HCT116 (cell line): ENCODE measurements around the gene IMPACT. TPM values are rescaled to one million over a fixed set of nuclear protein-coding genes. Genes with fewer than 3 reads are reported as not detected.

ENCODE experiments used
- ATAC-seq: fragments of 200-7000 bp; cut with Tn5 transposase; 2 replicates; pipeline ENCODE4 v1.9.1; 2020; ENCODE audit warnings: mild to moderate bottlenecking, moderate library complexity
- BruUV-seq: library from RNA; stranded (reverse); fragments of 400-500 nt; replicated peaks from 2 replicates; lab custom pipeline; 2021; lab: Mats Ljungman, UMichigan
- CTCF ChIA-PET: fragments of 300-600 bp; sonication (Branson Sonifier 250); formaldehyde crosslinking; loops from one replicate; lab custom pipeline; 2021; ENCODE audit warnings: antibody characterized with exemption; lab: Charles Lee
- POLR2A ChIA-PET: fragments of 300-600, 350-600 bp; sonication (Branson Sonifier 250); formaldehyde crosslinking; loops from one replicate; lab custom pipeline; 2021; ENCODE audit warnings: antibody characterized with exemption; lab: Charles Lee
- RAD21 ChIA-PET, 2 experiments: fragments of 300-600 bp; sonication (Branson Sonifier 250); formaldehyde crosslinking; loops; one replicate each; lab custom pipeline; 2023; ENCODE audit warnings: low total read pairs in 2 of 2; ENCODE audit not compliant: uncharacterized antibody in 2 of 2, unreplicated experiment in 2 of 2, low non-redundant PET in 1 of 2; lab: Charles Lee
- DNase-seq: peaks from one replicate; pipeline ENCODE4 v3.0.0-alpha.2; 2010; ENCODE audit warnings: low read depth, low spot score
- H2AFZ ChIP-seq: fragments of 200-600 bp; shearing (Covaris generic), sonication (generic); 2 replicates; pipeline ENCODE4 v1.6.1; 2017; ENCODE audit warnings: low read depth, mixed run types, mixed read lengths, antibody characterized with exemption, low read length; ENCODE audit not compliant: poor library complexity, severe bottlenecking
- H3K27ac ChIP-seq: 2 replicates; pipeline ENCODE4 v1.5.1; 2012; ENCODE audit warnings: low read depth, low read length
- H3K27me3 ChIP-seq: fragments of 200-600 bp; sonication (generic); 2 replicates; pipeline ENCODE4 v1.6.1; 2016; ENCODE audit warnings: mixed run types, low read length, mixed read lengths; ENCODE audit not compliant: insufficient read depth
- H3K36me3 ChIP-seq, 2 experiments: fragments of 200-500 bp in 1 of 2; fragments of 200-600 bp in 1 of 2; sonication (Bioruptor generic) in 1 of 2; sonication (generic) in 1 of 2; 2 replicates each; pipeline versions ENCODE4 v1.5.1 to v1.6.1; 2014 to 2016; ENCODE audit warnings: low read length in 2 of 2, inconsistent platforms in 1 of 2, mixed read lengths in 1 of 2, mixed run types in 1 of 2; ENCODE audit not compliant: insufficient read depth in 2 of 2, control insufficient read depth in 1 of 2
- H3K4me1 ChIP-seq, 2 experiments: fragments of 200-600 bp in 1 of 2; sonication (generic) in 1 of 2; 2 replicates each; pipeline versions ENCODE4 v1.5.1 to v1.6.1; 2012 to 2017; ENCODE audit warnings: low read length in 2 of 2, inconsistent platforms in 1 of 2, mild to moderate bottlenecking in 1 of 2, mixed read lengths in 1 of 2, mixed run types in 1 of 2, moderate library complexity in 1 of 2; ENCODE audit not compliant: insufficient read depth in 2 of 2, control insufficient read depth in 1 of 2
- H3K4me2 ChIP-seq: fragments of 200-600 bp; sonication (generic); 2 replicates; pipeline ENCODE4 v1.6.1; 2017; ENCODE audit warnings: mixed run types, low read length, mixed read lengths
- H3K4me3 ChIP-seq, 2 experiments: fragments of 200-600 bp in 1 of 2; sonication (generic) in 1 of 2; replicated peaks in 1 of 2; 2 replicates each; pipeline ENCODE4 v1.5.1; 2011 to 2016; ENCODE audit warnings: low read length in 2 of 2, control low read depth in 1 of 2, low read depth in 1 of 2, mild to moderate bottlenecking in 1 of 2, mixed read lengths in 1 of 2, mixed run types in 1 of 2
- H3K79me2 ChIP-seq: fragments of 200-600 bp; sonication (generic); 2 replicates; pipeline ENCODE4 v1.6.1; 2017; ENCODE audit warnings: mild to moderate bottlenecking, mixed run types, low read length, moderate library complexity, mixed read lengths; ENCODE audit not compliant: insufficient read depth
- H3K9ac ChIP-seq: fragments of 200-600 bp; sonication (generic); 2 replicates; pipeline ENCODE4 v1.6.1; 2016; ENCODE audit warnings: low read length, mixed read lengths
- H3K9me2 ChIP-seq: fragments of 200-600 bp; sonication (generic), shearing (Covaris generic); 2 replicates; pipeline ENCODE4 v1.6.1; 2017; ENCODE audit warnings: mixed run types, mild to moderate bottlenecking, moderate library complexity; ENCODE audit not compliant: insufficient read depth
- H3K9me3 ChIP-seq, 2 experiments: fragments of 200-500 bp in 1 of 2; fragments of 200-600 bp in 1 of 2; sonication (Bioruptor generic) in 1 of 2; sonication (generic) in 1 of 2; 2 replicates each; pipeline ENCODE4 v1.6.1; 2014 to 2017; ENCODE audit warnings: low read length in 2 of 2, mixed read lengths in 2 of 2, inconsistent platforms in 1 of 2, low read depth in 1 of 2, mild to moderate bottlenecking in 1 of 2, mixed run types in 1 of 2, moderate library complexity in 1 of 2; ENCODE audit not compliant: control insufficient read depth in 1 of 2, insufficient read depth in 1 of 2
- H4K20me1 ChIP-seq: fragments of 200-600 bp; sonication (generic), shearing (Covaris generic); 2 replicates; pipeline ENCODE4 v1.6.1; 2017; ENCODE audit warnings: mixed run types, mild to moderate bottlenecking, moderate library complexity; ENCODE audit not compliant: insufficient read depth
- CTCF ChIP-seq, 3 experiments: fragments of 200-600 bp in 1 of 3; sonication (generic) in 1 of 3; IDR thresholded peaks in 2 of 3; conservative IDR thresholded peaks in 1 of 3; 2 replicates each; pipeline ENCODE4 v1.5.1; 2012 to 2017; ENCODE audit warnings: low read depth in 2 of 3, low read length in 2 of 3, antibody characterized with exemption in 1 of 3, borderline replicate concordance in 1 of 3, control low read depth in 1 of 3, mild to moderate bottlenecking in 1 of 3, mixed read lengths in 1 of 3, mixed run types in 1 of 3, moderate library complexity in 1 of 3; ENCODE audit not compliant: insufficient read depth in 1 of 3
- ELF1 ChIP-seq: IDR thresholded peaks from 2 replicates; pipeline ENCODE4 v1.6.1; 2012; ENCODE audit warnings: low read depth, borderline replicate concordance
- EZH2phosphoT487 ChIP-seq: fragments of 200-600 bp; IDR thresholded peaks from 2 replicates; pipeline ENCODE4 v1.6.1; 2018; ENCODE audit warnings: antibody characterized with exemption, borderline replicate concordance
- FOSL1 ChIP-seq: IDR thresholded peaks from 2 replicates; pipeline ENCODE4 v1.6.1; 2012; ENCODE audit warnings: low read depth
- JUND ChIP-seq: IDR thresholded peaks from 2 replicates; pipeline ENCODE4 v1.6.1; 2012
- MAX ChIP-seq: IDR thresholded peaks from 2 replicates; pipeline ENCODE4 v1.6.1; 2012
- POLR2A ChIP-seq: IDR thresholded peaks from 2 replicates; pipeline ENCODE4 v1.7.0; 2011; ENCODE audit warnings: borderline replicate concordance; ENCODE audit not compliant: insufficient read depth, insufficient read length; ENCODE audit errors: extremely low read depth
- POLR2AphosphoS5 ChIP-seq: IDR thresholded peaks from 2 replicates; pipeline ENCODE4 v1.6.1; 2011; ENCODE audit warnings: mild to moderate bottlenecking, low read depth, low read length, moderate library complexity
- SIN3A ChIP-seq: IDR thresholded peaks from 2 replicates; pipeline ENCODE4 v1.6.1; 2012; ENCODE audit warnings: low read depth
- SP1 ChIP-seq: IDR thresholded peaks from 2 replicates; pipeline ENCODE4 v1.6.1; 2012; ENCODE audit warnings: low read depth
- SRF ChIP-seq: IDR thresholded peaks from 2 replicates; pipeline ENCODE4 v1.6.1; 2012; ENCODE audit warnings: low read depth
- TCF7L2 ChIP-seq: IDR thresholded peaks from 2 replicates; pipeline ENCODE4 v1.7.0; 2011; ENCODE audit warnings: borderline replicate concordance, inconsistent platforms; ENCODE audit not compliant: insufficient read depth, insufficient read length; ENCODE audit errors: extremely low read depth
- intact Hi-C: fragments of 100-400 bp; cut with micrococcal nuclease; formaldehyde crosslinking; loops from 2 replicates; pipeline ENCODE4 v1.10.0; 2022
- total RNA-seq: library from RNA; stranded (reverse); gene quantifications from one replicate; pipeline ENCODE4 v1.2.1, GENCODE V29; 2021; ENCODE audit not compliant: unreplicated experiment

Gene IMPACT
- total RNA-seq, 1 experiment from 2014 or later: 46.4 TPM

- no peaks in the 10 kb centered on the region for H3K79me2 ChIP-seq
- no peaks in the 10 kb centered on the region for H4K20me1 ChIP-seq
- ATAC-seq: no peak
- H3K9me2 ChIP-seq: no peaks in the 10 kb centered on the region
- ChIA-PET CTCF (interaction anchor here (0.7 to 1.8 kb wide), 3 partner anchors 14 to 55 kb away, joined by 3 to 11 read pairs (median 4); no protein-coding TSS in a partner anchor), POLR2A (no interaction called here), RAD21 (no interaction called here)
- no peaks in the 10 kb centered on the region for H3K27me3 ChIP-seq
- intact Hi-C loops: no loop called here
- DNase-seq: no peak
- no peak overlapping the region for H3K4me2 ChIP-seq
- BruUV-seq: no TSS peak
- no peaks in the 10 kb centered on the region for H3K9me3 ChIP-seq
- no peaks in the 10 kb centered on the region for H3K4me1 ChIP-seq
- no peak overlapping the region for H3K27ac ChIP-seq
- no peak overlapping the region for H2AFZ ChIP-seq
- H3K4me3 ChIP-seq: no peak overlapping the region
- no peak overlapping the region for H3K9ac ChIP-seq
- H3K36me3 ChIP-seq: no peaks in the 10 kb centered on the region
- TF ChIP-seq POLR2A: no peak
- TF ChIP-seq TCF7L2: no peak
- TF ChIP-seq POLR2AphosphoS5: no peak
- TF ChIP-seq SRF: no peak
- no peak for TF ChIP-seq MAX
- no peak for TF ChIP-seq CTCF (IDR thresholded peaks at IDR 0.05 in 2 of 3, conservative IDR thresholded peaks at IDR 0.05 in 1 of 3; ENCODE audit: borderline replicate concordance in 1 of 3, insufficient read depth in 1 of 3, low read depth in 2 of 3, low read length in 2 of 3)
Measured at GRCh38 chr18:24414349-24415003, 12.0 kb upstream of the IMPACT start.

GRCh38 chr18:24417480-24417879 lies 9.0 kb upstream of the IMPACT start:
- H3K36me3 ChIP-seq: no peaks in the 10 kb centered on the region
- CTCF ChIA-PET: interaction anchor here (1.2 kb wide), 1 partner anchor 58 kb away, joined by 3 read pairs; no protein-coding TSS in a partner anchor
- intact Hi-C loops: no loop called here
- RAD21 ChIA-PET: no interaction called here
- DNase-seq: no peak
- H3K9me3 ChIP-seq: no peaks in the 10 kb centered on the region
- no peak overlapping the region for H3K4me3 ChIP-seq
- no peak overlapping the region for H2AFZ ChIP-seq
- no peaks in the 10 kb centered on the region for H3K27me3 ChIP-seq
- no peak overlapping the region for H3K27ac ChIP-seq
- no peaks in the 10 kb centered on the region for H3K9me2 ChIP-seq
- no TSS peak for BruUV-seq
- H3K4me2 ChIP-seq: no peak overlapping the region
- ATAC-seq: no peak
- POLR2A ChIA-PET: interaction anchor here (1.8 kb wide), 1 partner anchor 9 kb away, joined by 5 read pairs; the partner anchor contains the start of gene IMPACT
- no peaks in the 10 kb centered on the region for H3K4me1 ChIP-seq
- no peaks in the 10 kb centered on the region for H4K20me1 ChIP-seq
- H3K9ac ChIP-seq: no peak overlapping the region
- H3K79me2 ChIP-seq: no peaks in the 10 kb centered on the region
- TF ChIP-seq ELF1 (no peak), SIN3A (no peak), SRF (no peak), EZH2phosphoT487 (no peak), SP1 (no peak), CTCF (IDR thresholded peaks at IDR 0.05 in 2 of 3, conservative IDR thresholded peaks at IDR 0.05 in 1 of 3; ENCODE audit: borderline replicate concordance in 1 of 3, insufficient read depth in 1 of 3, low read depth in 2 of 3, low read length in 2 of 3) (no peak), POLR2AphosphoS5 (no peak), JUND (no peak), FOSL1 (no peak)
